Aortic smooth muscle cell (primary cell): Measurements from ENCODE around the gene MORF4L1. TPM values are rescaled to one million over a fixed set of nuclear protein-coding genes. Genes with fewer than 3 reads are reported as not detected.

Experiments
- total RNA-seq: library from RNA; depleted of rRNA; stranded (reverse); fragments of >200 nt; gene quantifications from 2 replicates; pipeline ENCODE4 v1.2.3, GENCODE V29; 2014

MORF4L1 gene
- 452 and 573 TPM in 2 replicates for total RNA-seq

DNA sequence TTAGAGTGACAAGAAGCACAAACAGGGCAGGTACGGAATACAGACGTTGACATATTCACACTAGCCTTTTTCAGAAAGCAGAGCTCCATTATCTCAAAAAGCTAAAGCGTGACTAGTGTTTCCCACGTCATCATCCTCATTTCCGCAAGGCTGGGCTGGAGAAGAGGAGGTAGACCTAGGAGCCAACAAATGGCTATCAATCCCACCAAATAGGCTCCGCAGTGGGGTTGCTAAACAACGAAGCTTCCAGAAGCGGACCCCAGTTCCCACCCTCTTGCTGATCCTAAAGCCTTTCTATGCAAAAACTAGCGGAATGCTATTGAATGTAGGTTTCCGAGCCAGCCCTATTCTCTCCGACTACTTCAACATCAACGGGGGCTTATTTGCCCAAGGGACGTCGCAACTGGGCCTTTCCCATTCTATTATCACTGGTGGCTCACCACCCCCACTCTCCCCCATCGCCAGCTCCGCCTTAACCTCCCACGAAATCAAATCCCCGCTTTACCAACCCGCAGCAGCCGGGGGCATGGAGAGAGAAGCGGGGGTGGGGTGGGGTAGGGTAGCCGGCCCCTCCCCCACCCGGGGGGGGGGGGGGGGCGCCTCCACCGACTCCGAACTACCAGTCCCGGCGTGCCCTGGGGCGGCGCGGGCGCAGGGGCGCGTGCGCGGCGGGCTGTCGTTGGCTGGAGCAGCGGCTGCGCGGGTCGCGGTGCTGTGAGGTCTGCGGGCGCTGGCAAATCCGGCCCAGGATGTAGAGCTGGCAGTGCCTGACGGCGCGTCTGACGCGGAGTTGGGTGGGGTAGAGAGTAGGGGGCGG, at the start of gene MORF4L1:
Gene MORF4L1 (plus strand): TSS at position 736 of the 817 bp plus-strand sequence. CDS start 128 bp downstream, outside the sequence.

GRCh38 chr15:78944669-78945407, 72.1 kb downstream of the MORF4L1 start, which contains the start of gene CTSH:
CTSH (minus strand) TSS chr15:78945046; CDS start chr15:78944981, 65 bp downstream.

Other genes with a start within 250 kb of the MORF4L1 start
- not detected in 2 replicates for gene CHRNB4, start 231.7 kb upstream of the MORF4L1 start, total RNA-seq
- 8.7 and 24.1 TPM in 2 replicates for gene ADAMTS7, start 61.4 kb upstream of the MORF4L1 start, total RNA-seq
- 0.53 and 5.5 TPM in 2 replicates for gene CTSH, start 72.2 kb downstream of the MORF4L1 start, total RNA-seq
- gene RASGRF1, start 217.9 kb downstream of the MORF4L1 start, total RNA-seq: not detected in 2 replicates